ENCODE measurements around the gene RNF151.
A peak's percentile ranks its signal among the peaks of the same experiment; 100 is the strongest.

Gene RNF151

GRCh38 chr16:1964506-1965395 lies 1.9 kb upstream of the RNF151 start, which contains the start of gene RPS2:
Gene RPS2, minus strand, starts transcription at chr16:1964826. Its CDS starts 201 bp downstream, at chr16:1964625.
- peak within 1 kb of the TSS; percentile 96 for H3K4me3 ChIP-seq (ENCODE audit: low read depth, low read length)
- TF ChIP-seq CTCF (IDR thresholded peaks at IDR 0.05; ENCODE audit: low read depth, low read length): no peak

GRCh38 chr16:1965396-1966001 lies 1.2 kb upstream of the RNF151 start:
- no peak for TF ChIP-seq CTCF (IDR thresholded peaks at IDR 0.05; ENCODE audit: low read depth, low read length)
- H3K4me3 ChIP-seq (ENCODE audit: low read depth, low read length): peak overlapping the region; percentile 96

GRCh38 chr16:1968146-1968953 lies 1.7 kb downstream of the RNF151 start:
- no peak overlapping the region for H3K4me3 ChIP-seq (ENCODE audit: low read depth, low read length)
- no peak for TF ChIP-seq CTCF (IDR thresholded peaks at IDR 0.05; ENCODE audit: low read depth, low read length)

GRCh38 chr16:1971796-1972489 lies 5.3 kb downstream of the RNF151 start, which contains the start of gene TBL3:
Gene TBL3, plus strand, starts transcription at chr16:1972053. Its CDS starts 112 bp downstream, at chr16:1972165.
- peak within 1 kb of the TSS; percentile 93 for H3K4me3 ChIP-seq (ENCODE audit: low read depth, low read length)

GRCh38 chr16:1972490-1972877 lies 5.8 kb downstream of the RNF151 start:
- no peak for TF ChIP-seq CTCF (IDR thresholded peaks at IDR 0.05; ENCODE audit: low read depth, low read length)
- peak overlapping the region; percentile 93 for H3K4me3 ChIP-seq (ENCODE audit: low read depth, low read length)

More at GRCh38 chr16:1971796-1972489, 5.3 kb downstream of the RNF151 start, which contains the start of gene TBL3:
- no peak for TF ChIP-seq CTCF (IDR thresholded peaks at IDR 0.05; ENCODE audit: low read depth, low read length)

GRCh38 chr16:1973461-1974156 lies 7.0 kb downstream of the RNF151 start:
- TF ChIP-seq CTCF (IDR thresholded peaks at IDR 0.05; ENCODE audit: low read depth, low read length): no peak
- no peak overlapping the region for H3K4me3 ChIP-seq (ENCODE audit: low read depth, low read length)
